Fibroblast of villous mesenchyme (primary cell): ENCODE measurements around the gene TMEM200A. TPM values are rescaled to one million over a fixed set of nuclear protein-coding genes. Genes with fewer than 3 reads are reported as not detected.

Experiments
- DNase-seq: peaks from one replicate; pipeline ENCODE4 v3.0.0-alpha.2; 2010; ENCODE audit warnings: low read depth
- H3K4me3 ChIP-seq: 2 replicates; pipeline ENCODE4 v1.5.1; 2011; ENCODE audit warnings: low read depth, mild to moderate bottlenecking, low read length
- CTCF ChIP-seq: IDR thresholded peaks from 2 replicates; pipeline ENCODE4 v1.5.1; 2012; ENCODE audit warnings: low read depth, mild to moderate bottlenecking, low read length; ENCODE audit not compliant: insufficient read depth
- total RNA-seq: library from RNA; depleted of rRNA; stranded (reverse); fragments of >200 nt; gene quantifications from 2 replicates; pipeline ENCODE4 v1.2.3, GENCODE V29; 2012

Gene TMEM200A
- total RNA-seq, 1 donor = 43.6 TPM

- H3K4me3 ChIP-seq = no peak overlapping the region
- no peak for DNase-seq
- no peak for TF ChIP-seq CTCF
These were observed 28.4 kb downstream of the TMEM200A start for GRCh38 chr6:130394246-130394645.

GRCh38 chr6:130395164-130395563 is 29.3 kb downstream of the TMEM200A start:
- no peak for TF ChIP-seq CTCF

GRCh38 chr6:130396722-130397121 is 30.9 kb downstream of the TMEM200A start:
- peak overlapping the region; percentile 33 for H3K4me3 ChIP-seq
- no peak for TF ChIP-seq CTCF
- DNase-seq = peak; percentile 46

More at GRCh38 chr6:130395164-130395563, 29.3 kb downstream of the TMEM200A start:
- no peak for DNase-seq
- H3K4me3 ChIP-seq = no peak overlapping the region

- no peak for TF ChIP-seq CTCF
- no peak overlapping the region for H3K4me3 ChIP-seq
- DNase-seq = no peak
These were observed 39.7 kb downstream of the TMEM200A start for GRCh38 chr6:130405549-130405948.

- DNase-seq = no peak
- TF ChIP-seq CTCF = no peak
- H3K4me3 ChIP-seq = no peak overlapping the region
These were observed 41.2 kb downstream of the TMEM200A start for GRCh38 chr6:130407032-130407431.

GRCh38 chr6:130409418-130410100 is 43.7 kb downstream of the TMEM200A start:
- no peak for TF ChIP-seq CTCF
- no peak overlapping the region for H3K4me3 ChIP-seq
- peak; percentile 33 for DNase-seq

GRCh38 chr6:130411481-130411880 is 45.7 kb downstream of the TMEM200A start:
- no peak overlapping the region for H3K4me3 ChIP-seq
- TF ChIP-seq CTCF = no peak
- no peak for DNase-seq
